ENCODE measurements around the gene BPIFA1.

The BPIFA1 gene

GRCh38 chr20:33252460-33252859 lies 16.7 kb downstream of the BPIFA1 start:
- no peak overlapping the region for H3K4me3 ChIP-seq (replicated peaks; ENCODE audit: insufficient read depth, low read length)
- no peaks in the 10 kb centered on the region for H3K27me3 ChIP-seq (ENCODE audit: insufficient read depth, poor library complexity, severe bottlenecking)
- TF ChIP-seq GABPA (IDR thresholded peaks at IDR 0.05; ENCODE audit: low read depth), result no peak
- no peak for TF ChIP-seq POLR2AphosphoS5 (IDR thresholded peaks at IDR 0.05; ENCODE audit: low read depth)
- TF ChIP-seq REST (IDR thresholded peaks at IDR 0.05; ENCODE audit: insufficient replicate concordance, low read depth), result no peak
- TF ChIP-seq SPI1 (IDR thresholded peaks at IDR 0.05; ENCODE audit: borderline replicate concordance, low read depth), result no peak
- TF ChIP-seq CTCF (IDR thresholded peaks at IDR 0.05; ENCODE audit: insufficient read depth, low read length), result no peak
- no peak for DNase-seq (ENCODE audit: low read depth in 1 of 2, low spot score in 1 of 2)
- no peak overlapping the region for H3K27ac ChIP-seq (replicated peaks)

GRCh38 chr20:33255005-33255404 lies 19.2 kb downstream of the BPIFA1 start:
- DNase-seq (ENCODE audit: low read depth in 1 of 2, low spot score in 1 of 2), result no peak
- H3K4me3 ChIP-seq (replicated peaks; ENCODE audit: insufficient read depth, low read length), result no peak overlapping the region
- no peaks in the 10 kb centered on the region for H3K27me3 ChIP-seq (ENCODE audit: insufficient read depth, poor library complexity, severe bottlenecking)
- no peak for TF ChIP-seq SPI1 (IDR thresholded peaks at IDR 0.05; ENCODE audit: borderline replicate concordance, low read depth)
- no peak for TF ChIP-seq POLR2AphosphoS5 (IDR thresholded peaks at IDR 0.05; ENCODE audit: low read depth)
- no peak for TF ChIP-seq GABPA (IDR thresholded peaks at IDR 0.05; ENCODE audit: low read depth)
- no peak for TF ChIP-seq REST (IDR thresholded peaks at IDR 0.05; ENCODE audit: insufficient replicate concordance, low read depth)
- no peak for TF ChIP-seq CTCF (IDR thresholded peaks at IDR 0.05; ENCODE audit: insufficient read depth, low read length)
- no peak overlapping the region for H3K27ac ChIP-seq (replicated peaks)

GRCh38 chr20:33257237-33257636 lies 21.4 kb downstream of the BPIFA1 start:
- H3K4me3 ChIP-seq (replicated peaks; ENCODE audit: insufficient read depth, low read length), result no peak overlapping the region
- DNase-seq (ENCODE audit: low read depth in 1 of 2, low spot score in 1 of 2), result no peak
- H3K27ac ChIP-seq (replicated peaks), result no peak overlapping the region
- no peak for TF ChIP-seq SPI1 (IDR thresholded peaks at IDR 0.05; ENCODE audit: borderline replicate concordance, low read depth)
- TF ChIP-seq CTCF (IDR thresholded peaks at IDR 0.05; ENCODE audit: insufficient read depth, low read length), result no peak
- TF ChIP-seq GABPA (IDR thresholded peaks at IDR 0.05; ENCODE audit: low read depth), result no peak
- TF ChIP-seq POLR2AphosphoS5 (IDR thresholded peaks at IDR 0.05; ENCODE audit: low read depth), result no peak
- TF ChIP-seq REST (IDR thresholded peaks at IDR 0.05; ENCODE audit: insufficient replicate concordance, low read depth), result no peak
- no peaks in the 10 kb centered on the region for H3K27me3 ChIP-seq (ENCODE audit: insufficient read depth, poor library complexity, severe bottlenecking)
